Right forelimb (tissue), 1 donor: ENCODE measurements around the gene ADRA2B.
A peak's percentile ranks its signal among the peaks of the same experiment; 100 is the strongest.
"Not testable (repeated sequence)": the region's sequence is repeated elsewhere in the genome, so short reads cannot be mapped to it uniquely, and the experiment has no call there.

Source experiments
- DNase-seq: peaks from one replicate; pipeline ENCODE4 v3.0.0-alpha.2; 2018

Gene ADRA2B

DNA sequence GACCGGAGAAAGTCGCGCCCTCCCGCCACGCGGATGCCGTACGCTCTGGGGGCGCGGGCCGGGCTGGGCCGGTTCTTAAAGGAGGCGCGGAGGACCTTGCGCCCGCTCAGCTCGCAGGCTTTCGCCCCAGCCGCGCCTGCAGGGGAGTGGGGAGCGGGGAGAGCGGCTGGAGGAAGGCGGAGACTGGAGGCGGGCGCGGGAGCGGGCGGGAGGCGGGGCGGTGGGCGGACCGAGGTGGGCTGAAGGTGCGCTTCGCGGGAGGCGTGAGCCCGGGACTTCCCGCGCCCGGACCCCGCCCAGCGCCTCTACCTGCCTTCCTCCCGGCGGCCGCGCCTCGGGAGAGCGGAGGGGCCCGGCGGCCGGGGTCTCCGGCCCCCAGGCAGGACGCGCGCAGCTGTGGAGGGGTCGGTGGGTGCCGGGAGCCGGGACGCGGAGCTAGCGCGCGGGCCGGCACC is at the start of gene ADRA2B:
ADRA2B (minus strand) TSS at position 148 of the 455 bp plus-strand sequence. CDS start 422 bp downstream, outside the sequence.
- DNase-seq, result no peak

DNA sequence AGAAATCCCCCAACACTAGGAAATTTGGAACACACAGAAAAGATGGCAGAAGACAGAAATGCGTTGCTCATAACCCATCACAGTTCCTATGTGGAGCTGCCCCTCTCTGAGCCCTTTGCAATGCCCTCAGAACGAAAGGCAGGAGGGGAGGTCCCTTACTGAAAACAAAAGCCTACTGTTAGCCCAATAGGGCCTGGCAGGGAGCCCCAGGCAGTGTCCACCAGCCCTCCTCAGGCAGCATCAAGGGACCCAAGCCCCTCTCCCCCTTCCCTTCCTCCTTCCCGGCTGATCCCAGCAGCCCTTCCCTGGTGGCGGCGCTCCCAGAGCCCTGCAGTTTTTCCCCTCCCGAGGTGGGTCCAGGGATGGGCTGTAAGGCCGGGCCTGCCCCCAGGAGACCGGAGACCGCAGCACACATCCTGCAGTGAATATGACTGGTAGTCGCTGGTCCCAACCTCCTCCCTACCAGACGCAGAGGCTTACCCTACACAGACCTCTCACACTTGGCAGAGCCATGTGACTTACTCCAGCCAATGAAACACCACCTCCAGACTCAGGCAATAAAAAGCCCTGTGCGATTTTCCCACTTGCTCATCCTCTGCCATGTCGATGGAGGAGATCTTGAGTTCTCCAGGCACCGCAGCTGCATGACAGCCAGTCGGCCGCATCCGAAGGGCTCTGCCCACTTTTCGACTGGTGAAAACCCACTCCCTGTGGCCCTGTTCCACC is 48.3 kb upstream of the ADRA2B start:
- no peak for DNase-seq

DNA sequence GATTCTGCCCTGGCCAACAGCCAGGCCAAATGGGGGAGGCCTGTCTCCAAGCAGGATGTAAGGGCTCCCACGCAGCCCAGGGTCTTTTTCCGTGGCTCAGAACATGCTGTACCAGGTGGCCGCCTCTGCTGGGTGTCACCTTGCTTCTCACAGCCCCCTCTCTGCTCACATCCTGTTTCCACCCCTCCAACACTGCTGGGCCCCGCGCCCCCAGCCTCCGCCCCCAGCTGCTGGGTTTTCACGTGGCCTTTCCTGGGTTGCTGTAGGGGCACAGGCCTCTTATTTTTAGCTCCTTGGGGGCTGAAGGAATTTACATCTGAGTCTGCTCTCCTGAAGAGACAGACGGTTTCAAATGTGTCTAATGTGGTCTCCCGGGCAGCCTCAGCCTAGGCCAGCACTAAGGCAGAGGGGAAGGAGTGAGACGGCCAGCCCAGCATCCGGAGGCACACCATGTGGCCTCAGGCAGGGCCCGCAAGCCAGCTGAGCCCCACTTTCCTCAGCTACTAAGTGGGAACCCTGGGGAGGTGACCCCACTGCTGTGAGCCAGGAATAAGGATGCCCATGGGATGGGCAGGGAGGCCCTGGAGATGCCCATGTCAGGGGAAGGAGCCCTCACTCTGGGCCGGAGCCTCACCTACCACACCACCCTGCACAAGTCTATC is 47.5 kb upstream of the ADRA2B start:
- no peak for DNase-seq

DNA sequence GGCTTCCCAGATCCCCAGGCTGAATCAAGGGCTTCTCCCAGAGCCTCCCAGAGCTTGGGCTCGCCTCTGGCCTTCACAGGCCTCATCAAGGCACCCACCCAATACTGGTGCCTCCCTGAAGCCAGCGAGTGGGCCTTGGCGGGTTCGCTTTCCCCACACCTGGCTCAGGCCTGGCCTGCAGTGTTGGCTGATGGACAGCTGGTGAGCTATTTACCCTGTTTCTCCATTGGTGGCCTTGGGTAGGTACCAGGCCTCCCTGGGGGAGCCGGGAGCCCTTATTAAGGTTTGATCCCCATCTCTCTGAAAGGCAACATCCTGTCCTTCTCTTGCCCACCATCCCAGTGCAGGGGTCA is 47.0 kb upstream of the ADRA2B start:
- no peak for DNase-seq

DNA sequence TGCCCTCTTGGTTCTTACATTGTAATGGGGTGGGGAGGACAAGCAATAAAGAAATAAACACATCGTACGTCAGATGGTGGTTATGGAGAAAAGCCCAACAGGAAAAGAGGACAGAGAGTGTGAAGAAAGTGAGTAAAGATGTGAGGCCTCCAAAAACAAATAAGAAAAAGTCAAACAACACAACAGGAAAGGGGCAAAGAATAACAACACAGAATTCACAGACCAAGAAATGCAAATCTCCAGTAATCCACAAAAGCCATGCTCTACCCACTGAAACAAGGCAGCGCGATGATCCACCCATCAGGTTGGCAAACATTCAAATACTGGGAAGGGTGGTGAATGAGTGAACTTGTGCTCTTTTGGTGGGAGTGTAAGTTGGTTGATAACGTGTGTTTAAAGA is 45.5 kb upstream of the ADRA2B start:
- no peak for DNase-seq

DNA sequence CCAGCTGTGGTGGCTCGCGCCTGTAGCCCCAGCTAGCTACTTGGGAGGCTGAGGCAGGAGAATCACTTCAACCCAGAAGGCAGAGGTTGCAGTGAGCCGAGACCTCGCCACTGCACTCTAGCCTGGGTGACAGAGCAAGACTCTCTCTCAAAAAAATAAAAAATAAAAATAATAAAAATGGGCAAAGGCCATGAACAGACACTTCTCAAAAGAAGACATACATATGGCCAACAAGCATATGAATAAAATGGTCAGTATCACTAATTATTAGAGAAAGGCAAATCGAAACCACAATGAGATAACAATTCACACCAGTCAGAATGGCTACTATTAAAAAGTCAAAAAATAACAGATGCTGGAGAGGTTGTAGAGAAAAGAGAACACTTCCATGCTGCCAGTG is 44.0 kb upstream of the ADRA2B start:
- DNase-seq, result not testable (repeated sequence)

DNA sequence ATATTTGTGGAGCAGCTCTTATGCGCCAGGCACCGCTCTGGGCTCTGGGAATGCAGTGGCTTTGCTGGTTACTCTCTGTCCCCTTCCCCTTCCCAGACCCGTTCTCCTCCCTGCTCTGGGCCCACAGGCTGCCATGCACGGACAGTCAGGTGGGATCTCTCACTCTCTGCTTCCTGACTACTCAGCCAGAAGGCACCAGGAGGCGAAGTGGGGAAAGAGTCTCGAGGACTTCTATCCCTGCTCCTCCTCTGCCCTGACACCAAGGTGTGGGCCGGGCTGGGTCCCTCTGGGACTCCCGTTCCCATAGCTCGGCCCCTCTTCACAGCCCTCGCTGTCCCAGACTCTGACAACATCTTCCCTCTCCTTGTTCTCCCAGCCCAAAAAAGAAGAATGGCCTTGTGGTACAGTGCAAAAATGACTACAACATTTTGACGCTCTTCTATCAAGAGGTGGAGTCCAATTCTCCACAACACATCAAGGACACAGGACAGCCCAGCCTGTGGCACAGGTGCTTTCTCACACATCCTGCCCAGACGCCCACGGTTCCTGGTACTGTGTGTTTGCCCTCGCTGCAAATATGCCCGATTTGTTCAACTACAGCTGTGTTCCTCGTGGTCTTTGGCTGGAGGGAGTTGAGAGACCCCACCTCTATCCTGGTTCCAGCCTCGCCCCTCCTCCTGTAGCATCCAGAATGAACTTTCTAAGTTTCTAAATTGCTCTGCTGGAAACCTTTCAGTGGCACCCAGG is 42.9 kb upstream of the ADRA2B start:
- no peak for DNase-seq

DNA sequence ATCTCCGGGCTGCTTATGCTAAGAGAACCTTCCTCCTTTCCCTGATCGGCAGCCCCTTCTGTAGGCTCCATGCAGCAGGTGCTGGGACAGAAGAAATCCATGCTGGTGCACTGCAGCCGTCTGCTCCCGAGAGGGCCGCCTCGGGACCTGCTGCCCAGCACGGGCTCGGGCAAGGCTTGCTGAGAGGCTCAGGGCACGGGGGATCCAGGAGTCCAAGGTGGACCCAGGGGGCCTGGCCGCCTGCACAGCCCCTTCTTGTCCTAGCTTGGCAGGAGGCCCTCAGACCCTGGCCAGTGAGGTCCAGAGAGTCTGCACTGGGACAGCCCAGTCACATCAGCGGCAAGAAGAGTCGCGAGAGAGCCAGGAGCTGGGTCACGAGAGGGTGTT is 42.2 kb upstream of the ADRA2B start:
- DNase-seq, result no peak

DNA sequence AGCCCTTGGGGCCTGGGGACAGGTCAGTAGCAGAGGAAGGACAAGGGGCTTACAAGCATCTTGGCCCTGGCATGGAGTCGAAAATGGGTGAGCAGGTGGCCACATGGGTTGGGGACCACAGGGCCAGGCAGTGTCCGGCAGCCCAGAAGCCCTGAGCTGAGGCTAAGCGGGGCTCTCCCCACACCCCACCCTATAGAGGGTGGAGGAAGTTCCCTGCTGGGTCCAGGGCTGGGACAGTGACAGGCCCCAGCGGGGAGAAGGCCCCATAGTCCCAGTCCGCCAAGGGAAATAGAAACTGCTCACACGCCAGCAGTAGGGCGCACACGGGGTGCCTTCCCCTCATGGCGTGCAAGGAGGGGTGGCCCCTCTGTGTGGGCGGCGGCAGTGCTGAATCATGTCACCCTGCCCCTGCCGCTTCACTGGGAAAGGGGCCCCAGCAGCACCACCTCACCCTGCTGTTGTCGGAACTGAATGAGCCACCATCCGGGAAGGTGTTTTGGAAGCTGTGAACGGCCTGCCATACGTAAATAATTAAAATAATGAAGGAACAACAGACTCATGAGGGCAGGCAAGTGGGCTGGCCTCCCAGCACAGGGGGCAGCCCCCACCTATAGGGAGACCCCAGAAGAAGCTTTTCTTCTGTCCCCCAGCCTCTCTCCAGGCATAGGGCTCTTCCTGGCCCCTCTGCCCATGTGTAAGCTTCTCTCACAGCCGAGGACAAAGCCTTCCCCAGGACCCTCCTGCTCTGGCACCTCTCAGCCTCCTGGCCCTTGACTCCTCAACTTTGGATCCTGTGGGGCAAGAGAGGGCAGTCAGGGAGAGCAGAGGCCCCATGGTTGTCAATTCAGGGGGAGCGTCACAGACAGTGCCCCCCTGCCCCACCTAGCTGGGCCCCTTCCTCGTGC is 41.5 kb upstream of the ADRA2B start:
- no peak for DNase-seq

DNA sequence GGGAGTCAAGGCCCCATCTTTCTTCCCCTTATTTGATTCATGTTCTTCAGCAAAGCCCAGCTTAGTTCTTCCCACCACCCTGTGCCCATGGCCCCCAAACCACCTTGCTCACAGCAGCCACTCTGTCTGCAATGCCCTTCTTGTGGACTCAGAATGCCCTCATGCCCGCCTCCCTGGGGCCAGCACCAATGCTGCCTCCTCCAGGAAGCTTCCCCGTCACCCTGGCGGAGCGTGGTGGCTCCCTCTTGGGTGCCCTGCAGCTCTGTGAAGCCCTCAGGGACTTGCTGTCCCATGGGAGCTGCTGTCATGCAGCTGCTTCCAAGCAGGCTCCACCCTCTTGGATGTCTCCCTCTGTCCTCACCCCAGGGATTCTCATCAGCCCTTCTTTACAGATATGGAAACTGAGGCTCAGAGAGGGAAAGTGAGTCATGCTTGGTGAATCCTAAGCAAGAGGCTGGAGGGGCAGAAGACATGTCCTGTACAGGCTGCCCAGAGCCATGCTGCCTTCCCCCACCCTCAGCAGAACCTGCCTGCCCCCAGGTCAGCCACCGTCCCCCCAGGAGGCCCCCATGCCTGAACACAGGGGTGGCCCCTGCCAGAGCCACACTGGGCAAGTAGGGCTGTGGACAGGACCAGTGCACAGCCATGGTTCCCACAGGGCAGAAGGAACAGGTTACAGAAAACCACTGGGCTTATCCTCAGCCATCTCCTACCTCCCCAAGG is 40.7 kb upstream of the ADRA2B start:
- no peak for DNase-seq

DNA sequence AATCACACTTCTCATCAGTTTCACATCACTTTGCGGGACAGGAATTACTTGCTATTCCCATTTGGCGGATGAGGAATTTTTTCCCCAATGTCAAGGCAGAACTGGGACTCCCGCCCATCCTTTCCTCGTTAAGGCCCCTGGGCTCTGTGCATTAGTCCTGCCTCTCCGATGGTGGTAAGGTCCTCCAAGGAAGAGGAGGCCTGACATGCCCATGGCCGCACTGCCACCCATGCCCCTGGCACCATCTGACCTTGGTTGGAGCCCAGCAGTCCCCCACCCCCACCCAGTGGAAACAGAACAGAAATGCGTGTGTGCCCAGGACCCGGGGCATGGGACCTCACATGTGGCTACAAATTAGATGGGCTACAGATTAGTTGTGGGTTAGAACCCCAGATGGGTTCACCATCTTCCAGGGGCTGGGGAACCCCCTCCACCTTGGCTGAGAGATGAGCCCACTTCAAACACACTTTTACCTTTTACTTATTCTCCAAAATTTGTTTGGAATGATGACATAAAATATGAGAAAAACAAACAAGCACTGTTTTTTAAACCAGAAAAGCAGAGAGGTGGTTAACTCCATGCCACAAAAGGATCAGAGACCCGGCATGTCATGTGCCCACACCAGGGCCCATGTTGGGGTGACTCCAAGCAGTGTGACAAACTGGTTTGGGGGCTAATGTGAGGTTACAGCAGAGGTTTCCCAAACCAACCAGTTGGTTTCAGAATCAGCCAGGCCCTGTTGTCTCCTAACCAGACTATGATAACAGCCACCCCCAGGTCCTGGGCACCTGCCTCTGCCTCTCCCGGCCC is 39.8 kb upstream of the ADRA2B start:
- peak; percentile 12 for DNase-seq

DNA sequence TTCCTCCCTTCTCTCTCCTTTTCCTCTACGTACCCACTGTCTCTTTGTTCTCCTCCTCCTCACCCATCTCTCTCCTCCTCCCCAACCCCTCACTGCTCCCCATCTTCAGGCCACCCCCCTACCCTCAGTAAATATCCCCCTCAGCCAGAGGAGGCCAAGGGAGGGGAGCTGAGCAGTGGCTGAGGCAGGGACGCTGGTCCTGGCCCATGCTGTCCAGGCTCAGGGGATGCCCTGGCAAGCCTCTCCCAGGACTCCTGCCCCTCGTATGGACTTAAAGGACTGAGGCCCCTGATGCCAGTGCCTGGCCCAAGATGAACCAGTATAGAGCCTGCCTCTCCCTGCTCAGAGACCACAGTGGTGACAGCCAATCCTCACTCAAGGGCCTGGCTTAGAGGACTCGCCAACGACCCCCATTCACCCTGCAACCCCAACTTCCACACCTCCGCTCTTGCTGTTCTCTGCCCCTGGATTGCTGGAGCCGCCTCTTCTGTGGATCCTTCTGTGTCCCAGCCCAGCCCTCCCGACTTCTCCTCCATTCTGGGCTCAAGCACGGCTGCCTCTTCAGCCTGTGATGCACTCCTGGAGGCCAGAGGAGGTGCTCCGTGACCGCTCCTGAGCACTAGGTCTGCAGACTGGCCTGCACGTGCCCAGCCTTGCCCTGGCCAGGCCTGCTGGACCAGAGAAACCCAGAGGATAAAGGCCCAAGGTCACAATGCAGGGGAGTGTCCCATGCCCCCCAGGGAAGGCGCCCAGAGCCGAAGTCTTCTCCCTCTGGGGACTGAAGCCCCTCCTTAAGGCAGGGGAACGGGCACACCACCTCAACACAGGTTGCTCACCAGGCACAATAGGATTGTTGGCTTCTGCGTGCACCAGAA is 38.4 kb upstream of the ADRA2B start:
- DNase-seq, result no peak

DNA sequence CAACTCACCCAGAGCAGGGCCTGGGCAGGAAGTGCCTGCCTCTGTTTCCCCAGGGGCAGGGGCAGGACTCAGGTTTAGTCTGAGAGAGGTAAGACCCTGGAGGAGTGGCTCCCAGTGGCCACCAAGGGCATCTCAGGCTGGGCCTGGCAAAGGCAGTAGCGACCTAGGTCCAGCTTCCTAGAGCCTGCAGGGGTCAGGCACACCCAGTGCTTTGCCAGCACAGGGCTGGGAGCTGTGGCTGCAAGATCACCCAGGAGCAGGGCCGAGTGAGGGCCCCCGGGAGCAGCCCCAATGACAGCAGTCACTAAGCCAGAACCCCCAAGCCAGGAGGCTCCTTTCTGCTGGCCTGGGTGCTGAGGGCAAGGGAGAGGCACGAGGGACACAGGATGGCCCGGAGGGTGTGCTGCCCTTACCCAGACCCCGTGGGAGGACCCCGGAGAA is 37.6 kb upstream of the ADRA2B start:
- no peak for DNase-seq

DNA sequence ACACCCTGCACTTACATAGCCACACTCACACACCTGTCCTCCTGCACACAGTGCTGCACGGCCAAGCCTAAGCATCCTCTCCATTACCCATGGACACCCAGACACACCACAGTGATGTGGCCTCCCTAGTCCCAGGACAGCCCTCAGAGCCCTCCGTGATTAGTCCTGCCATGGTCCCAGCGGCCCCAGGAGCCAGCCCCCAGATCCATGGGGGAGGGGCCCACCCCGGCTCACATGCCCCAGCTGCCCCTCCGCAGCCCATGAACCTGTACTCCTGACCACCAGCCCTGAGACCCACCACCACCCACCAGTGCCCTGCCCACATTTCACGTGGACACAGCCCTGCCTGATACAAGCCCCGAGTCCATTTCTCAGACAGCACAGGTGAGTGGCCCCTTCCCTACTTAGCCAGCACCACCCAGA is 36.9 kb upstream of the ADRA2B start:
- no peak for DNase-seq

DNA sequence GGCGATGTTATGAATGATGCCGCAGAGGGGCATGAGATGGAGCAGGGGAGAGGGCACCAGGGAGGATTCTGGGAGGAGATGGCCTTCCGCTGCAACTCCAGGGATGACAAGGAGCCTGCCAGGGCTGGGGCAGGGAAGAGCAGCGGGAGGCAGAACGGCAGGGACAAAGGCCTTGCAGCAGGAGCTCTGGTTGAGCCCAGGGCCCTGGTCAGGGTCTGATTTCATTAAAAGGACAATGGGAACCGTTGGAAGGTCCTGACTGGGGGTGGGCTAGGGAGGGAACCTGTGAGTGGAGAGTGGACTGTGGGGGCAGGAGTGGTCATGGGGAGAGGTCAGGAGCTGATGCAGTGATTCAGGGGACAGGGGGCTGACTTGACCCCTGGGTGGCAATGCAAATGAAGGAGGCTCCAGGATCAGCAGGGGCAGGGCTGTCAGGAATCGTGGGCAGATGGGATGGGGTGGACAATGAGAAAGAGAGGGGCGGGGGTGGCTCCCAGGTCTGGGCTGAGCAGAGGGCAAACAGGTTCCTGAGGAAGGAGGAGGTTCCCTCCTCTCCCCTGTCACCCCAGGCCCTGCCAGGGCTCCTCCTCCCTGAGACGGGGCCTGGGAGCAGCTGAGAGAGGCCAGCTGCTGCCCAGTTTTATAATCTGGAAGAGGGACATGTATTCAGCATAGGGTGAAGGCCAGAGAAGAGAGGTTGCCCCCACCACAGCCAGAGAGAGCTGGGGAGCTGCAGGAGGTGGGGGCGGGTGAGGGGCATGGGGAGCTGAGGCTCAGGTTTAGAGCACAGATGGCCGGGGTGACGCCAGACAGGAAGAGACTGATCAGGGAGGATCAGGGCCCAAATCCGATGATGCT is 36.2 kb upstream of the ADRA2B start:
- DNase-seq, result no peak

DNA sequence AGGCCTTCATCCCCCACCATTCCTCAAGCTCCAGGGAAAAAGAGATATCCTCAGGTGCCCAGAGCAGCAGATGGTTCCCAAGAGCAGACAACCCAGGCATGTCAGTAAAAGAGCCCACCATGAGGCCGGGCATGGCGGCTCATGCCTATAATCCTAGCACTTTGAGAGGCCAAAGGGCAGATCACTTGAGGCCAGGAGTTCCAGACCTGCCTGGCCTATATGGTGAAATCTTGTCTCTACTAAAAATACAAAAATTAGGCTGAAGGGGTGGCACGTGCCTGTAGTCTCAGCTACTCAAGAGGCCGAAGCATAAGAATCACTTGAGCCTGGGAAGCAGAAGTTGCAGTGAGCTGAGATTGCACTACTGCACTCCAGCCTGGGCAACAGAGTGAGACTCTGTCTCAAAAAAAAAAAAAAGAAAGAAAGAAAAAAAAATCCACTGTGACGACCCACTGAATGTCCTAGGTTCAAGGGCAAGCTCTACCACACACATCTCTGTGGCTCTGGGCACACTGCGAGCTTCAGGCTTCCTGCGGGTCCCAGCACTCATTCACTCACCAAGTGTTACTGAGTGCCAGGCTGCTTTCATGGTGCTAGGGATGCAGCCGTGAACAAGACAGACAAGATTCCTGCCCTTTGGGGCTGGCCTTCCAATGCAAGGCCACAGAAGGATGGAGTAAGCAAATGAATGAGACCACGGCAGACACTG is 35.4 kb upstream of the ADRA2B start:
- no peak for DNase-seq

DNA sequence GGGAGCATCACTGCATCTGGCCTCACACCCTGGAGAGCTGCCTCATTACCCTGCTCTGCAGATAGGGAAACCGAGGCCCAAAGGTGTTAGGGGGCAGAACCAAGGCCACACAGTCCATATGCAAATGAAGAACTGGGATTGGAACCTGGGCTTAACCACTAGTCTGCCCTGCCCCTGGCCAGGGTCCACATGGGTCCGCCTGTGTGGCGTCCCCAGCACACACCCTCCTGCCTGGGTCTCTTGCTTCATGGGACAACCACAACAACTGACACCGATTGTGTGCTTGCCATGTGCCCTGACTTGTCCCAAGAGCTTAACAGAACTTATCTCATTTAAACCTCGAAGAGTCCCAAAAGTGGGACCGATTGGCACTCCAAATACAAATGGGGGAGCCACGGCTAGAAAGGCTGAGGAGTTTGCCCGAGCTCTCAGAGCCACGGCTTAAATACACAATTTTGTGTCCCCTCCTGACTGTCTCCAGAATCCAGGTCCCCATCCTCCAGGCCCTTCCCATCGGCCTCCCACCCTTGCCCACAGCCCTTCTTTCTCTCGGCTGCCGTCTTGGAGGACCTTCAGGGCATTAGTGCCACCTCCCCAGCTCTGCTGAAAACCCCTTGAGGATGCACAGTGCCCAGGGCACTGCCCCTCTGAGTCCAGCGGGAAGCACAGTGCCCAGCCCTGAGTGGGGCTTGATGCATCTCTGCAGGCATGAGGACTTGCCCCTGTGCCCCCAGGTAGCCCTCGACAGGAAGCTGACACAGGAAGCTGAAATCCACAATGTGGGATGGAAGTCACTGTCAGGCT is 34.6 kb upstream of the ADRA2B start:
- no peak for DNase-seq
